Effector CD8-positive, alpha-beta T cell (primary cell): ENCODE results near the gene ING5.

Experiments
- DNase-seq: peaks from one replicate; lab custom pipeline; 2025; lab: John Stamatoyannopoulos, UW

The ING5 gene

DNA sequence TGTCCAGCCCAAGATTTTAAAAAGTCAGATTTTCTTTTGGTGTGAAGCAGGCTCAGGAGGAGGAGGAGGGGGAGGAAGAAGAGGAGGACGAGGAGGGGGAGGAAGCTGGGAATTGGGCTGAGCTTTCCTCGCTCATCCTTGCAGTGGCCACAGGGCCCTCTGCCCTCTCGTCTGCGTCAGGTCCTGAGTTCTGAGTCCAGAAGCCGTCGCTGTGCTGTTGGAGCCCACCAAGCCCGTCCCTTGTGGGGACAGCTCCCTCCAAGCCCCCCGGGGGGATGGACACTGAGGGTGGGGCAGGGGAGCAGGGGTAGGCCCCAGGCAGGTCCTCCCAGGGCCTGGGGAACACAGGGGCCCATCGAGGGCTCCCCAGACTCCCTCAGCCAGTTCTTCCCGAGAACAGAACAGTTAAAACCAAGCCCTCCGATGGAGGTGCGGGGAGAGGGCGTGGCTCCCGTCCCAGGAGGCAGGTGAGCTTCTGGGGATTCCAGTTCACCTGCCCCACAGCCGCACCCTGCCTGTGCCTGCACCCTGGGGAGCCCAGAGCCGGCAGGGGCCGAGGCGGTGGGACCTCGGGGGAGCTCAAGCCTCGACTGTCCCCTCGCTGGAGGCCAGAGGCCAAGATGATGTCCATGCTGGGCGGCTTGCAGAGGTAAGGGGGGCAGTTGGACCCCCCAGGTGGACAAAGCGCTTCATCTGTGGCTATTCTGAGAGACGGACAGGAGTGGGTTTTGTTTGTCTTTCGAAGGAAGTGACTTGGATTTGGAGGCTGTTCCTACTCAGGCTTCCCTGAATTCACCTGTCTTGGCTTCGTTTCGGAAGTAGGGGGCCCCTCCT lies 74.7 kb downstream of the ING5 start, which contains the start of gene GAL3ST2:
Gene GAL3ST2, plus strand, starts transcription at position 487 of the 834 bp plus-strand sequence. Its CDS starts 134 bp downstream, at position 621.
- DNase-seq = no peak

GRCh38 chr2:241777170-241777685 lies 75.4 kb downstream of the ING5 start:
- no peak for DNase-seq

- DNase-seq = no peak
Observed at GRCh38 chr2:241777686-241778627, 76.1 kb downstream of the ING5 start.
